Fibroblast of mammary gland (primary cell): ENCODE measurements around the gene ZNF689.
"Not testable (repeated sequence)": the region's sequence is repeated elsewhere in the genome, so short reads cannot be mapped to it uniquely, and the experiment has no call there.

Experiments
- DNase-seq: peaks from one replicate; pipeline ENCODE4 v3.0.0-alpha.2; 2010; ENCODE audit warnings: low read depth
- H3K4me3 ChIP-seq: 2 replicates; pipeline ENCODE4 v1.5.1; 2011; ENCODE audit warnings: low read depth, mild to moderate bottlenecking, low read length, moderate library complexity; ENCODE audit not compliant: control insufficient read depth
- CTCF ChIP-seq: conservative IDR thresholded peaks from 2 replicates; pipeline ENCODE4 v1.5.1; 2011; ENCODE audit warnings: low read depth, low read length, inconsistent platforms; ENCODE audit not compliant: control insufficient read depth, insufficient read depth

Gene ZNF689

GRCh38 chr16:30649725-30650368 lies 39.7 kb upstream of the ZNF689 start:
- peak overlapping the region; percentile 46 for H3K4me3 ChIP-seq
- no peak for DNase-seq
- TF ChIP-seq CTCF: no peak

- no peak for TF ChIP-seq CTCF
- no peak overlapping the region for H3K4me3 ChIP-seq
- DNase-seq: no peak
Measured at GRCh38 chr16:30647274-30647571, 37.0 kb upstream of the ZNF689 start.

GRCh38 chr16:30645727-30646126 lies 35.5 kb upstream of the ZNF689 start:
- TF ChIP-seq CTCF: no peak
- H3K4me3 ChIP-seq: no peak overlapping the region
- DNase-seq: no peak

GRCh38 chr16:30644334-30644830 lies 34.2 kb upstream of the ZNF689 start:
- no peak for DNase-seq
- TF ChIP-seq CTCF: no peak
- H3K4me3 ChIP-seq: no peak overlapping the region

GRCh38 chr16:30641378-30641982 lies 31.3 kb upstream of the ZNF689 start:
- no peak overlapping the region for H3K4me3 ChIP-seq
- no peak for TF ChIP-seq CTCF
- DNase-seq: no peak

GRCh38 chr16:30637944-30638343 lies 27.8 kb upstream of the ZNF689 start:
- H3K4me3 ChIP-seq: no peak overlapping the region
- TF ChIP-seq CTCF: peak; percentile 69
- DNase-seq: peak; percentile 68

- not testable (repeated sequence) for DNase-seq, H3K4me3 ChIP-seq
Measured at GRCh38 chr16:30637139-30637538, 26.9 kb upstream of the ZNF689 start.
